Progenitor cell of endocrine pancreas (in vitro differentiated cells): ENCODE data around the gene NXF1. TPM values are rescaled to one million over a fixed set of nuclear protein-coding genes. Genes with fewer than 3 reads are reported as not detected.

Experiments used
- DNase-seq: peaks from one replicate; pipeline ENCODE4 v3.0.0; 2021; ENCODE audit warnings: low spot score; ENCODE audit not compliant: unreplicated experiment
- H3K27ac Mint-ChIP-seq: 2 replicates; pipeline ENCODE4 v1.8.0; 2021; ENCODE audit warnings: mild to moderate bottlenecking, moderate library complexity, mixed read lengths
- H3K27me3 Mint-ChIP-seq: 2 replicates; pipeline ENCODE4 v1.8.0; 2021; ENCODE audit warnings: mixed read lengths
- H3K36me3 Mint-ChIP-seq: 2 replicates; pipeline ENCODE4 v1.8.0; 2022; ENCODE audit warnings: mixed read lengths; ENCODE audit not compliant: insufficient read depth
- H3K4me1 Mint-ChIP-seq: 2 replicates; pipeline ENCODE4 v1.8.0; 2021; ENCODE audit warnings: low read depth, mixed read lengths
- H3K4me3 Mint-ChIP-seq: 2 replicates; pipeline ENCODE4 v1.8.0; 2021; ENCODE audit warnings: low read depth, mild to moderate bottlenecking, moderate library complexity, mixed read lengths
- H3K9me3 Mint-ChIP-seq: 2 replicates; pipeline ENCODE4 v1.8.0; 2021; ENCODE audit warnings: low read depth, mixed read lengths
- CTCF ChIP-seq: fragments of 200-600 bp; sonication (generic); IDR thresholded peaks from one replicate; pipeline ENCODE4 v1.5.0; 2021; ENCODE audit warnings: antibody characterized with exemption, mild to moderate bottlenecking; ENCODE audit not compliant: unreplicated experiment
- total RNA-seq: library from RNA; stranded (reverse); gene quantifications from 2 replicates; pipeline ENCODE4 v1.2.1, GENCODE V29; 2021

NXF1 gene
- total RNA-seq, 1 donor from 2014 or later: 130 TPM

GRCh38 chr11:62851807-62852522, 46.7 kb upstream of the NXF1 start:
- Mint-ChIP-seq H3K9me3 (peaks cover 3% of the 10 kb centered on the region), H3K4me3 (peak overlapping the region; percentile 7), H3K4me1 (peaks cover 27% of the 10 kb centered on the region), H3K27ac (peak overlapping the region; percentile 71), H3K27me3 (no peaks in the 10 kb centered on the region), H3K36me3 (peaks cover 28% of the 10 kb centered on the region)
- no peak for TF ChIP-seq CTCF
- DNase-seq: no peak

GRCh38 chr11:62850911-62851806, 45.9 kb upstream of the NXF1 start:
- DNase-seq: no peak
- no peak for TF ChIP-seq CTCF
- Mint-ChIP-seq H3K4me3 (peak overlapping the region; percentile 7), H3K9me3 (peaks cover 3% of the 10 kb centered on the region), H3K27ac (peak overlapping the region; percentile 71), H3K36me3 (peaks cover 28% of the 10 kb centered on the region), H3K27me3 (no peaks in the 10 kb centered on the region), H3K4me1 (peaks cover 27% of the 10 kb centered on the region)

- peak overlapping the region; percentile 15 for H3K27ac Mint-ChIP-seq
- no peak for TF ChIP-seq CTCF
These were observed 42.6 kb upstream of the NXF1 start for GRCh38 chr11:62847767-62848314.

GRCh38 chr11:62846177-62846576, 40.9 kb upstream of the NXF1 start:
- DNase-seq: no peak
- Mint-ChIP-seq H3K27ac (no peak overlapping the region), H3K36me3 (no peaks in the 10 kb centered on the region), H3K4me3 (no peak overlapping the region), H3K27me3 (no peaks in the 10 kb centered on the region), H3K9me3 (peaks cover 3% of the 10 kb centered on the region), H3K4me1 (no peaks in the 10 kb centered on the region)
- TF ChIP-seq CTCF: no peak

More at GRCh38 chr11:62847767-62848314, 42.6 kb upstream of the NXF1 start:
- H3K4me1 Mint-ChIP-seq: peaks cover 10% of the 10 kb centered on the region
- H3K4me3 Mint-ChIP-seq: no peak overlapping the region
- no peaks in the 10 kb centered on the region for H3K27me3 Mint-ChIP-seq
- no peak for DNase-seq
- H3K9me3 Mint-ChIP-seq: peaks cover 3% of the 10 kb centered on the region
- peaks cover 9% of the 10 kb centered on the region for H3K36me3 Mint-ChIP-seq

GRCh38 chr11:62844154-62844553, 38.9 kb upstream of the NXF1 start:
- H3K4me1 Mint-ChIP-seq: peaks cover 6% of the 10 kb centered on the region
- no peak for DNase-seq
- peaks cover 3% of the 10 kb centered on the region for H3K9me3 Mint-ChIP-seq
- no peak overlapping the region for H3K27ac Mint-ChIP-seq
- H3K27me3 Mint-ChIP-seq: no peaks in the 10 kb centered on the region
- H3K36me3 Mint-ChIP-seq: peaks cover 2% of the 10 kb centered on the region
- no peak overlapping the region for H3K4me3 Mint-ChIP-seq
- no peak for TF ChIP-seq CTCF
